ENCODE measurements around the gene UIMC1. TPM values are rescaled to one million over a fixed set of nuclear protein-coding genes. Genes with fewer than 3 reads are reported as not detected.

Gene UIMC1
- total RNA-seq, 1 experiment from 2014 or later, result 53.0 TPM

DNA sequence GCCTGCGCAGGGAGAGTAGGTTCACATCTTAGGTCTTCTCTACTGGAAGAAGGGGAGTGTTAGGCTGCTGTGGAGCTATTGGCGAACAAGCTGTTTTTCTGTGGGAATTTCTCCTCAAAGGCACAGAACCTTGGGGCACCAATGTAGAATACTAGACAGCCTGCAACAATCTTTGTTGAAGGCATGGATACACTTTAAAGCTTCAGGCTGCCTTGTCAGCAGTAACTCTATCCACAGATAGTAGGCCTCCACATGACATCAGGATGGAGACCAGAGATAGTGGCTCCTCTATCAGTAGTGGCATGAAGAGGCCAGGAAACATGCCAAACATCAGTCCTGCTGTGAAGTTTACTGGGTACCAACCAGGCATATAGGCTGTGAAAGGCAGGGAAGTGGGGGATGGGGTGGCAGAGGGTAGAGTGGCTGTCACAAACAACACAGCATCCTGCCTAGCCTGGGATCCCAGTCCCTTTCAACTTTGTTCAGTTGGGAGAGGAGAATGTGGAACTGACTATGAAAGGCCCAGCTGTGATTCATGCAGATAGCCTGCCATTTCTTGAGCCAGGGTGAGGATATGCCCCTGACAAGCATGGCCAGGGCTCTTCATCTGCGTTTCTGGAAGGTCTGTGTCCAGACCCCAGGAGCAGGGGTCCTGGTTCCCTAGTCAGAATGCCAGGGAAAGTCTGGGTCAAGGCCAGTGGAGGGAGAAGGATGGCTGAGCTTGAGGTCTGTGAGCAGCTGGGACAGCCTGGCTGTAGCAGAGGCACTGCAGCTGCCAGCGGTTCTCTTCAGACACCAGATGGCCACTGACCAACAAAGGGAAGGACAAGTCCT, 106.4 kb downstream of the UIMC1 start:
- Mint-ChIP-seq H3K9me3 (no peaks in the 10 kb centered on the region), H3K4me3 (no peak overlapping the region)

More for the DNA sequence above, 106.4 kb downstream of the UIMC1 start:
- peak overlapping the region in 2 of 3 experiments; percentile 6 to 13; a peak in 3 of 7 replicates for H3K27ac Mint-ChIP-seq
- no peaks in the 10 kb centered on the region for H3K79me1 ChIP-seq (ENCODE audit: insufficient read depth, low read depth, low read length, poor library complexity, severe bottlenecking)
- H3K56ac ChIP-seq (ENCODE audit: insufficient read length, low read depth, low read length), result no peak overlapping the region
- H2BK120ac ChIP-seq (ENCODE audit: low read depth, low read length, poor library complexity, severe bottlenecking), result no peak overlapping the region
- H4K20me1 ChIP-seq (ENCODE audit: control insufficient read depth, insufficient read depth, insufficient read length), result no peaks in the 10 kb centered on the region
- H2AFZ ChIP-seq (ENCODE audit: low read length), result no peak overlapping the region
- no peaks in the 10 kb centered on the region for H3K23me2 ChIP-seq (ENCODE audit: insufficient read length, low read depth, low read length, poor library complexity, severe bottlenecking)
- no peaks in the 10 kb centered on the region for H3K79me2 ChIP-seq (ENCODE audit: insufficient read depth, low read length)
- no peak overlapping the region for H2BK15ac ChIP-seq (ENCODE audit: low read depth, low read length)
- no peak overlapping the region for H3K23ac ChIP-seq (ENCODE audit: insufficient read length, low read depth, low read length)
- H3K9ac ChIP-seq (ENCODE audit: extremely low read depth, insufficient read length, low read length), result no peak overlapping the region
- H3K4ac ChIP-seq (ENCODE audit: low read depth, low read length), result no peak overlapping the region
- peaks cover 24 to 27% of the 10 kb centered on the region in 2 experiments for H3K4me1 Mint-ChIP-seq
- no peak overlapping the region for H4K8ac ChIP-seq (replicated peaks; ENCODE audit: insufficient read length, low read depth, low read length)
- H4K5ac ChIP-seq (ENCODE audit: insufficient read length, low read depth, low read length), result no peak overlapping the region
- no peak overlapping the region for H2BK20ac ChIP-seq (ENCODE audit: low read depth, low read length, poor library complexity, severe bottlenecking)
- no peak overlapping the region for H2AK5ac ChIP-seq (ENCODE audit: insufficient read length, low read length)
- TF ChIP-seq, protein P1, sequence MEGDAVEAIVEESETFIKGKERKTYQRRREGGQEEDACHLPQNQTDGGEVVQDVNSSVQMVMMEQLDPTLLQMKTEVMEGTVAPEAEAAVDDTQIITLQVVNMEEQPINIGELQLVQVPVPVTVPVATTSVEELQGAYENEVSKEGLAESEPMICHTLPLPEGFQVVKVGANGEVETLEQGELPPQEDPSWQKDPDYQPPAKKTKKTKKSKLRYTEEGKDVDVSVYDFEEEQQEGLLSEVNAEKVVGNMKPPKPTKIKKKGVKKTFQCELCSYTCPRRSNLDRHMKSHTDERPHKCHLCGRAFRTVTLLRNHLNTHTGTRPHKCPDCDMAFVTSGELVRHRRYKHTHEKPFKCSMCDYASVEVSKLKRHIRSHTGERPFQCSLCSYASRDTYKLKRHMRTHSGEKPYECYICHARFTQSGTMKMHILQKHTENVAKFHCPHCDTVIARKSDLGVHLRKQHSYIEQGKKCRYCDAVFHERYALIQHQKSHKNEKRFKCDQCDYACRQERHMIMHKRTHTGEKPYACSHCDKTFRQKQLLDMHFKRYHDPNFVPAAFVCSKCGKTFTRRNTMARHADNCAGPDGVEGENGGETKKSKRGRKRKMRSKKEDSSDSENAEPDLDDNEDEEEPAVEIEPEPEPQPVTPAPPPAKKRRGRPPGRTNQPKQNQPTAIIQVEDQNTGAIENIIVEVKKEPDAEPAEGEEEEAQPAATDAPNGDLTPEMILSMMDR (conservative IDR thresholded peaks at IDR 0.05), result no peak
- no peak overlapping the region for H3T11ph ChIP-seq (ENCODE audit: low read length)
- H2BK12ac ChIP-seq (ENCODE audit: insufficient read length, low read depth, low read length), result no peak overlapping the region
- no CpG with 5 or more reads among the region's 4 CpGs for WGBS (ENCODE audit: extremely low coverage, insufficient read length, low lambda C conversion rate)
- H3K9me3 ChIP-seq (ENCODE audit: control insufficient read depth, low read depth, low read length), result no peaks in the 10 kb centered on the region
- no peak overlapping the region for H4K91ac ChIP-seq (ENCODE audit: insufficient read length, low read depth, low read length)
- no peak overlapping the region for H3K14ac ChIP-seq (ENCODE audit: insufficient read depth, low read length)
- H3K4me1 ChIP-seq (ENCODE audit: insufficient read depth, low read length), result no peaks in the 10 kb centered on the region; the same call in 1 of the 2 replicates
- no peak overlapping the region for H3K18ac ChIP-seq (ENCODE audit: insufficient read length, low read depth, low read length)
- DNase-seq, result no peak
- H3K27ac ChIP-seq (ENCODE audit: insufficient read length, low read depth, low read length), result no peak overlapping the region
- H3K36me3 Mint-ChIP-seq (ENCODE audit: insufficient read depth in 1 of 3, low read depth in 3 of 3), result peaks cover 11 to 32% (median 13%) of the 10 kb centered on the region in 3 experiments; a peak in 6 of 7 replicates
- no peak overlapping the region for H2BK5ac ChIP-seq (ENCODE audit: insufficient read length, low read length)
- no peaks in the 10 kb centered on the region for H3K27me3 ChIP-seq (ENCODE audit: insufficient read depth, low read length)
- H3K4me2 ChIP-seq (ENCODE audit: insufficient read depth, insufficient read length, low read length), result no peak overlapping the region
- peaks cover 5% of the 10 kb centered on the region for H3K27me3 Mint-ChIP-seq (ENCODE audit: low read depth)

All from H9 (cell line).